Esophagus squamous epithelium (tissue), 4 donors: Measurements from ENCODE around the gene AXIN1.

ENCODE experiments used
- CTCF ChIP-seq, 6 experiments: fragments of 450-650 bp in 4 of 6; fragments of 200-600 bp in 2 of 6; sonication (generic) in 2 of 6; IDR thresholded peaks; one replicate each; pipeline ENCODE4 v1.5.1; 2016 to 2019; ENCODE audit warnings: antibody characterized with exemption in 6 of 6, mild to moderate bottlenecking in 4 of 6, moderate library complexity in 4 of 6
- POLR2A ChIP-seq, 4 donors: fragments of 450-650 bp; IDR thresholded peaks; one replicate each; pipeline ENCODE4 v1.6.1; 2017; ENCODE audit warnings: antibody characterized with exemption in 4 of 4, mild to moderate bottlenecking in 4 of 4, moderate library complexity in 3 of 4

GRCh38 chr16:263182-263774, 89.2 kb downstream of the AXIN1 start:
- TF ChIP-seq CTCF (IDR thresholded peaks at IDR 0.05) (no peak), POLR2A (IDR thresholded peaks at IDR 0.05) (no peak)
